B cell (primary cell): ENCODE measurements around the gene PDHA1.
A peak's percentile ranks its signal among the peaks of the same experiment; 100 is the strongest.

Experiments
- CTCF ChIP-seq: fragments of 200-600 bp; IDR thresholded peaks from one replicate; pipeline ENCODE4 v1.8.0; 2022; ENCODE audit warnings: antibody characterized with exemption, mild to moderate bottlenecking
- EZH2 ChIP-seq: IDR thresholded peaks from 2 replicates; pipeline ENCODE4 v1.6.1; 2012; ENCODE audit warnings: borderline replicate concordance, low read depth, mild to moderate bottlenecking, moderate library complexity, low read length; ENCODE audit not compliant: insufficient read depth, poor library complexity, severe bottlenecking

DNA sequence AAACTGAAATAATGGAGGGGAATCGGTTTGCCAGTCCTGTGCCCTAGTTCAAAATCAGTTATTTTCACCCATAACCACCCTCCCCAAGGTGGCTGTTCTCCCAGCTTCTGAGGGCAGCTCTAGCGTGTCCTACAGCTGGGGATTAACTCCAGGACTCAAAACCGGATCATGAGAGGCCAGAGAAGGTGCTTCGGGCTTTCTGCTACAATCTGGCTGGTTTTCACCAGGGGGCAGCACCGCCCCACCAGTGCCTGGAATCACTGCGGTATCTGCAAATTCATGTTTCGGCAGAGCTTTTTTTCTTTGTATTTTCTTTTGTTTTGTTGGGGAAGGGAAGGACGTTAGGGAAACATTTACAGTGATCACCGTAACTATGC lies 28.4 kb downstream of the PDHA1 start:
- TF ChIP-seq CTCF (peak; percentile 74), EZH2 (no peak)
